Glutamatergic neuron (in vitro differentiated cells): ENCODE measurements around the gene PLEKHA7. TPM values are rescaled to one million over a fixed set of nuclear protein-coding genes. Genes with fewer than 3 reads are reported as not detected.

Experiments
- DNase-seq: peaks from one replicate; pipeline ENCODE4 v3.0.0; 2022
- H3K27ac Mint-ChIP-seq: one replicate; pipeline ENCODE4 v1.8.0; 2020; ENCODE audit warnings: mild to moderate bottlenecking, mixed read lengths, inconsistent platforms; ENCODE audit not compliant: unreplicated experiment
- H3K27me3 Mint-ChIP-seq: one replicate; pipeline ENCODE4 v1.8.0; 2020; ENCODE audit warnings: mild to moderate bottlenecking, moderate library complexity, mixed read lengths, inconsistent platforms; ENCODE audit not compliant: unreplicated experiment
- H3K36me3 Mint-ChIP-seq: one replicate; pipeline ENCODE4 v1.8.0; 2020; ENCODE audit warnings: mild to moderate bottlenecking, mixed read lengths, inconsistent platforms; ENCODE audit not compliant: unreplicated experiment
- H3K4me1 Mint-ChIP-seq: one replicate; pipeline ENCODE4 v1.8.0; 2020; ENCODE audit warnings: mild to moderate bottlenecking, low read depth, mixed read lengths, inconsistent platforms; ENCODE audit not compliant: unreplicated experiment
- H3K4me3 Mint-ChIP-seq: one replicate; pipeline ENCODE4 v1.8.0; 2020; ENCODE audit warnings: mild to moderate bottlenecking, mixed read lengths, inconsistent platforms; ENCODE audit not compliant: unreplicated experiment
- H3K9me3 Mint-ChIP-seq: one replicate; pipeline ENCODE4 v1.8.0; 2020; ENCODE audit warnings: mild to moderate bottlenecking, moderate library complexity, mixed read lengths, inconsistent platforms; ENCODE audit not compliant: unreplicated experiment
- CTCF ChIP-seq: fragments of 200-600 bp; sonication (generic); IDR thresholded peaks from one replicate; pipeline ENCODE4 v1.5.0; 2021; ENCODE audit not compliant: partially characterized antibody, unreplicated experiment
- total RNA-seq: library from RNA; stranded (reverse); fragmentation: NEBNext Ultra II Directional; extraction: Animal tissue kit (Norgen Biotek cat#: 25700); gene quantifications from one replicate; pipeline ENCODE4 v1.2.1, GENCODE V29; 2021; ENCODE audit not compliant: unreplicated experiment

The PLEKHA7 gene
- total RNA-seq, 1 donor from 2014 or later, result 5.7 TPM

DNA sequence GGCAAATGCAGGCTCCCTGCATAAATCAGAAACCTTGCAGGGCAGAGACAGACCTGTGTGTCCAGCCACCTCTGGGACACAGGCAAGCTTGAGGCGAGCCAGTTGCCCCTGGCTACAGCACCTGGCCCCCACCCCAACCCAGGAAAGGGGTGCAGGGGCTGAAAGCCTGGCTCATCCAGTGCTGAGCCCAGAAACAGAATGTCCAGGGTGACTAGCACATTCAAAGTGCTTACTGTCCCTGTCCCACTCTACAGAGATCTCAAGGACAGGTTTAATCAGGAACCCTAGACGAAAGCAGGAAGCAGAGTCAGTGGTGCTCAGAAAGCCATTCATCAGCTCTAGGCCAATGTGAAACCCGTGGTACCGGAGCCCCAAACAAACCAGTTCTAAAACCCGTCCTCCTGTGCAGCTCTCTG, 31.9 kb downstream of the PLEKHA7 start:
- H3K4me3 Mint-ChIP-seq, result no peak overlapping the region
- no peak overlapping the region for H3K27ac Mint-ChIP-seq
- no peak for DNase-seq
- H3K36me3 Mint-ChIP-seq, result no peaks in the 10 kb centered on the region
- no peak for TF ChIP-seq CTCF
- H3K4me1 Mint-ChIP-seq, result peaks cover 5% of the 10 kb centered on the region
- no peaks in the 10 kb centered on the region for H3K9me3 Mint-ChIP-seq
- H3K27me3 Mint-ChIP-seq, result peaks cover 2% of the 10 kb centered on the region

DNA sequence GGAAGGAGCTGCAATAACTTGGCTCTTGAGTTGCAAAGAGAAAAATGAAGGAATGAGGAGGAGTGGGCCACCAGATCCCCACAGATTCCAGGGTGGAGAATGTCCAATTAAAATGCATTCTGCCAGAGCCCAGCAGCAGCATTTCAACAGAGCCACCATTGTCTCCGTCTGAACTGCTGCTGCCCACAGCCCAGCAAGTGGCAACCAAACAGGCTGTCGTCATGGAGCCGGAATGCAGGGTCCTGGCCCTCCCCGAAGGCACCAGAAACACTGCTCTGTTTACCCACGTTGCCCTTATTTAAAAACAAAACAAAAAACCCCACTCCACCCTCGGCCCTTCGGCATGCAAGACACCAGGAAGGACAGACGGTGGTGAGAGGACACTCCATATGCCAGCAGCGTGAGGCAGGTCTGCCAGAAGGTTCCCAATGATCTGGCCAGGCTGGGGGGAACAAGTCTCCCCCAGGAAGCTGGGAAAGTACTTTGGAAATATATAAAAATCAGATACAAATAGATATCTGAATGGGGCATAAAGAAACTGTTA, 32.5 kb downstream of the PLEKHA7 start:
- H3K27ac Mint-ChIP-seq, result no peak overlapping the region
- H3K4me3 Mint-ChIP-seq, result no peak overlapping the region
- no peaks in the 10 kb centered on the region for H3K36me3 Mint-ChIP-seq
- H3K9me3 Mint-ChIP-seq, result no peaks in the 10 kb centered on the region
- peaks cover 2% of the 10 kb centered on the region for H3K27me3 Mint-ChIP-seq
- no peak for DNase-seq
- peaks cover 5% of the 10 kb centered on the region for H3K4me1 Mint-ChIP-seq
- no peak for TF ChIP-seq CTCF

GRCh38 chr11:16979703-16980622, 34.3 kb downstream of the PLEKHA7 start:
- DNase-seq, result no peak
- Mint-ChIP-seq H3K4me3 (no peak overlapping the region), H3K27me3 (peaks cover 2% of the 10 kb centered on the region), H3K9me3 (no peaks in the 10 kb centered on the region), H3K27ac (no peak overlapping the region), H3K36me3 (no peaks in the 10 kb centered on the region), H3K4me1 (peaks cover 5% of the 10 kb centered on the region)
- TF ChIP-seq CTCF, result no peak

GRCh38 chr11:16977994-16978315, 36.3 kb downstream of the PLEKHA7 start:
- no peak for DNase-seq
- Mint-ChIP-seq H3K27me3 (peaks cover 7% of the 10 kb centered on the region), H3K9me3 (peaks cover 1% of the 10 kb centered on the region), H3K4me3 (no peak overlapping the region), H3K4me1 (peaks cover 5% of the 10 kb centered on the region), H3K36me3 (no peaks in the 10 kb centered on the region), H3K27ac (no peak overlapping the region)
- no peak for TF ChIP-seq CTCF
